Endothelial cell of umbilical vein (primary cell): ENCODE measurements around the gene NR1H4. TPM values are rescaled to one million over a fixed set of nuclear protein-coding genes. Genes with fewer than 3 reads are reported as not detected.

Experiments
- BruUV-seq: library from RNA; stranded (reverse); fragments of 400-500 nt; replicated peaks from 2 replicates; lab custom pipeline; 2021; lab: Mats Ljungman, UMichigan
- CTCF ChIA-PET: fragments of 300-600, 350-600 bp; sonication (Branson Sonifier 250); formaldehyde crosslinking; loops from one replicate; lab custom pipeline; 2021; ENCODE audit warnings: antibody characterized with exemption, inconsistent platforms; lab: Charles Lee
- POLR2A ChIA-PET: fragments of 300-600, 350-600 bp; sonication (Branson Sonifier 250); formaldehyde crosslinking; loops from one replicate; lab custom pipeline; 2021; ENCODE audit warnings: antibody characterized with exemption, inconsistent platforms; lab: Charles Lee
- DNase-seq: peaks from one replicate; pipeline ENCODE4 v3.0.0-alpha.2; 2011; ENCODE audit warnings: low read depth, low spot score
- FAIRE-seq: peaks from 2 replicates; lab custom pipeline; 2011; peaks lifted over from hg19 to GRCh38; lab: Jason Lieb, UNC
- H2AFZ ChIP-seq: 2 replicates; pipeline ENCODE4 v1.6.0; 2012; ENCODE audit warnings: low read depth, low read length, control low read depth, inconsistent platforms
- H3K27ac ChIP-seq: 2 replicates; pipeline ENCODE4 v1.5.1; 2011; ENCODE audit warnings: low read depth, mild to moderate bottlenecking, control low read depth, low read length, moderate library complexity; ENCODE audit not compliant: insufficient read depth
- H3K27me3 ChIP-seq, 2 experiments: 2 replicates each; pipeline versions ENCODE4 v1.6.0 to v1.6.1; 2011; ENCODE audit warnings: low read length in 2 of 2, mixed read lengths in 1 of 2; ENCODE audit not compliant: control insufficient read depth in 2 of 2, insufficient read depth in 2 of 2
- H3K36me3 ChIP-seq, 2 experiments: 2 replicates in 1 of 2; 3 replicates in 1 of 2; pipeline ENCODE4 v1.5.1; 2011; ENCODE audit warnings: low read length in 2 of 2, mild to moderate bottlenecking in 1 of 2, moderate library complexity in 1 of 2; ENCODE audit not compliant: control insufficient read depth in 2 of 2, insufficient read depth in 2 of 2; ENCODE audit errors: extremely low read depth in 1 of 2
- H3K4me1 ChIP-seq: 3 replicates; pipeline ENCODE4 v1.5.1; 2011; ENCODE audit warnings: mild to moderate bottlenecking, low read length; ENCODE audit not compliant: control insufficient read depth, insufficient read depth; ENCODE audit errors: extremely low read depth
- H3K4me2 ChIP-seq: 2 replicates; pipeline ENCODE4 v1.6.1; 2011; ENCODE audit warnings: low read length, control low read depth, mixed read lengths; ENCODE audit not compliant: insufficient read depth
- H3K4me3 ChIP-seq, 3 experiments: fragments of 200-600 bp in 1 of 3; sonication (generic), shearing (Covaris generic) in 1 of 3; replicated peaks in 1 of 3; 2 replicates each; pipeline ENCODE4 v1.5.1; 2011 to 2016; ENCODE audit warnings: control low read depth in 3 of 3, low read length in 3 of 3, mild to moderate bottlenecking in 2 of 3, inconsistent platforms in 1 of 3, low read depth in 1 of 3, moderate library complexity in 1 of 3; ENCODE audit not compliant: insufficient read depth in 1 of 3
- H3K79me2 ChIP-seq: 2 replicates; pipeline ENCODE4 v1.6.0; 2012; ENCODE audit warnings: low read length, inconsistent platforms; ENCODE audit not compliant: control insufficient read depth, insufficient read depth
- H3K9ac ChIP-seq: replicated peaks from 2 replicates; pipeline ENCODE3; 2011; ENCODE audit warnings: low read length, control low read depth; ENCODE audit not compliant: insufficient read depth; ENCODE audit errors: extremely low read depth
- H3K9me1 ChIP-seq: replicated peaks from 3 replicates; pipeline ENCODE4 v1.6.0; 2011; ENCODE audit warnings: mild to moderate bottlenecking, low read length; ENCODE audit not compliant: control insufficient read depth, insufficient read depth; ENCODE audit errors: extremely low read depth
- H3K9me3 ChIP-seq: replicated peaks from 2 replicates; pipeline ENCODE4 v1.5.1; 2012; ENCODE audit warnings: low read length, inconsistent platforms; ENCODE audit not compliant: control insufficient read depth, insufficient read depth
- H4K20me1 ChIP-seq: replicated peaks from 2 replicates; pipeline ENCODE3; 2011; ENCODE audit warnings: mild to moderate bottlenecking, low read length; ENCODE audit not compliant: control insufficient read depth, insufficient read depth; ENCODE audit errors: extremely low read depth
- EZH2 ChIP-seq: IDR thresholded peaks from 2 replicates; pipeline ENCODE4 v1.6.1; 2012; ENCODE audit warnings: borderline replicate concordance, low read depth, mild to moderate bottlenecking, moderate library complexity, low read length, inconsistent platforms; ENCODE audit not compliant: severe bottlenecking
- FOS ChIP-seq: IDR thresholded peaks from 2 replicates; pipeline ENCODE4 v1.6.1; 2011; ENCODE audit warnings: mild to moderate bottlenecking, low read length, moderate library complexity, borderline replicate concordance; ENCODE audit not compliant: insufficient read depth
- GATA2 ChIP-seq: IDR thresholded peaks from 2 replicates; pipeline ENCODE4 v1.7.0; 2011; ENCODE audit warnings: low read depth, mild to moderate bottlenecking, moderate library complexity, mixed read lengths, low read length; ENCODE audit not compliant: insufficient read length, insufficient read depth
- JUN ChIP-seq: IDR thresholded peaks from 2 replicates; pipeline ENCODE4 v1.6.1; 2011; ENCODE audit warnings: borderline replicate concordance, low read depth; ENCODE audit not compliant: insufficient read length, insufficient read depth
- MAX ChIP-seq: IDR thresholded peaks from 2 replicates; pipeline ENCODE4 v1.6.1; 2011; ENCODE audit not compliant: insufficient read depth, insufficient read length
- MYC ChIP-seq: IDR thresholded peaks from one replicate; pipeline ENCODE4 v1.6.1; 2011; ENCODE audit warnings: mild to moderate bottlenecking, low read depth, low read length
- POLR2A ChIP-seq: IDR thresholded peaks from 2 replicates; pipeline ENCODE4 v1.6.1; 2012; ENCODE audit warnings: low read depth, mild to moderate bottlenecking, control low read depth, low read length
- POLR2AphosphoS5 ChIP-seq: IDR thresholded peaks from 2 replicates; pipeline ENCODE4 v1.6.1; 2012; ENCODE audit warnings: low read depth, mild to moderate bottlenecking, control low read depth, low read length, moderate library complexity; ENCODE audit not compliant: insufficient read depth
- dilution Hi-C: fragments of 300-500 bp; cut with MboI; formaldehyde crosslinking; loops from one replicate; pipeline ENCODE4 v1.15.0; 2019; ENCODE audit warnings: low sequenced_read_pairs; ENCODE audit not compliant: extremely low pct_ligation_motif_present
- intact Hi-C: fragments of 100-400 bp; cut with micrococcal nuclease; formaldehyde crosslinking; loops from one replicate; pipeline ENCODE4 v1.10.0; 2022
- polyA plus RNA-seq, 4 experiments: library from polyadenylated mRNA; depleted of rRNA in 3 of 4; stranded (reverse) in 3 of 4; unstranded in 1 of 4; fragments of >200 nt; gene quantifications; 2 replicates each; pipeline versions ENCODE4 v1.2.1 to v1.2.3, GENCODE V29; 2011 to 2012; ENCODE audit warnings: missing spikeins in 1 of 4
- total RNA-seq: library from RNA; stranded (reverse); gene quantifications from 2 replicates; pipeline ENCODE4 v1.2.3, GENCODE V29; 2021
- TF ChIP-seq, protein P1 (sequence below), 2 donors: IDR thresholded peaks; 1 replicate in 1 of 2; 2 replicates in 1 of 2; pipeline ENCODE4 v1.5.1; 2011; ENCODE audit warnings: low read length in 2 of 2, mild to moderate bottlenecking in 2 of 2, moderate library complexity in 2 of 2, control low read depth in 1 of 2, inconsistent platforms in 1 of 2, low read depth in 1 of 2; ENCODE audit not compliant: insufficient read depth in 1 of 2; ENCODE audit errors: extremely low read depth in 1 of 2

The NR1H4 gene
- total and polyA plus RNA-seq, 2 donors (not counting 3 experiments of a cell fraction or from before 2014, with no cell fraction given): not detected

- POLR2A ChIA-PET: interaction anchor here (0.7 kb wide), 1 partner anchor 108 kb away, joined by 4 read pairs; no protein-coding TSS in a partner anchor
- FAIRE-seq: no peak
Measured at GRCh38 chr12:100555722-100556121, 82.1 kb downstream of the NR1H4 start.

DNA sequence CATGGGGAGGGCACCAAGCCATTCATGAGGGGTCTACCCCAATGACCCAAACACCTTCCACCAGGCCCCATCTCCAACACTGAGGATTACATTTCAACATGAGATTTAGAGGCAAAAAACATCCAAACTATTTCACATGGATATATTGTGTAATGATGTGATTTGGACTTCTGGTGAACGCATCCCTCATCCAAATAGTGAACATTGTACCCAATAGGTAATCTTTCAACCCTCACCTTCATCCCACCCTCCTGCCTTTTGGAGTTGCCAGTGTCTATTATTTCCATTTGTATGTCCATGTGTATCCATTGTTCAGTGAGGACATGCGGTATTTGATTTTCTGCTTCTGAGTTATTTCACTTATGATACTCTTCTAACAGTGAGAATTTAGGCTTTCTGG lies 83.7 kb downstream of the NR1H4 start:
- TF ChIP-seq EZH2: no peak
- TF ChIP-seq, protein P1, sequence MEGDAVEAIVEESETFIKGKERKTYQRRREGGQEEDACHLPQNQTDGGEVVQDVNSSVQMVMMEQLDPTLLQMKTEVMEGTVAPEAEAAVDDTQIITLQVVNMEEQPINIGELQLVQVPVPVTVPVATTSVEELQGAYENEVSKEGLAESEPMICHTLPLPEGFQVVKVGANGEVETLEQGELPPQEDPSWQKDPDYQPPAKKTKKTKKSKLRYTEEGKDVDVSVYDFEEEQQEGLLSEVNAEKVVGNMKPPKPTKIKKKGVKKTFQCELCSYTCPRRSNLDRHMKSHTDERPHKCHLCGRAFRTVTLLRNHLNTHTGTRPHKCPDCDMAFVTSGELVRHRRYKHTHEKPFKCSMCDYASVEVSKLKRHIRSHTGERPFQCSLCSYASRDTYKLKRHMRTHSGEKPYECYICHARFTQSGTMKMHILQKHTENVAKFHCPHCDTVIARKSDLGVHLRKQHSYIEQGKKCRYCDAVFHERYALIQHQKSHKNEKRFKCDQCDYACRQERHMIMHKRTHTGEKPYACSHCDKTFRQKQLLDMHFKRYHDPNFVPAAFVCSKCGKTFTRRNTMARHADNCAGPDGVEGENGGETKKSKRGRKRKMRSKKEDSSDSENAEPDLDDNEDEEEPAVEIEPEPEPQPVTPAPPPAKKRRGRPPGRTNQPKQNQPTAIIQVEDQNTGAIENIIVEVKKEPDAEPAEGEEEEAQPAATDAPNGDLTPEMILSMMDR (IDR thresholded peaks at IDR 0.05; ENCODE audit: extremely low read depth in 1 of 2, insufficient read depth in 1 of 2, low read depth in 1 of 2, low read length in 2 of 2): no peak
- no peak for TF ChIP-seq MAX
- TF ChIP-seq GATA2: no peak
- no peak for TF ChIP-seq POLR2A
- no peak for TF ChIP-seq POLR2AphosphoS5
- TF ChIP-seq JUN: no peak
- TF ChIP-seq FOS: no peak
- no peak for TF ChIP-seq MYC
- no TSS peak for BruUV-seq
- Histone ChIP-seq H3K36me3 (no peaks in the 10 kb centered on the region), H3K4me2 (no peak overlapping the region), H3K27ac (no peak overlapping the region), H3K9ac (no peak overlapping the region), H2AFZ (no peak overlapping the region), H3K4me3 (no peak overlapping the region), H3K27me3 (peaks cover 2% of the 10 kb centered on the region in 2 experiments), H3K9me1 (no peaks in the 10 kb centered on the region), H3K4me1 (peaks cover 3% of the 10 kb centered on the region), H3K79me2 (no peaks in the 10 kb centered on the region), H4K20me1 (no peaks in the 10 kb centered on the region), H3K9me3 (no peaks in the 10 kb centered on the region)
- no peak for FAIRE-seq
- POLR2A ChIA-PET: no interaction called here
- intact Hi-C loops: loop anchor here (10.0 kb wide), 1 partner anchor 187 kb away; no protein-coding TSS in a partner anchor
- DNase-seq: no peak
- dilution Hi-C loops: no loop called here
- CTCF ChIA-PET: no interaction called here

More at GRCh38 chr12:100555722-100556121, 82.1 kb downstream of the NR1H4 start:
- intact Hi-C loops: loop anchor here (2.0 to 10.0 kb wide), 2 partner anchors 189 to 413 kb away; partner anchors contain the start of gene BLTP3B
- no peak for DNase-seq
- CTCF ChIA-PET: interaction anchor here (0.9 to 3.5 kb wide), 17 partner anchors 8 to 1512 kb away, joined by 3 to 63 read pairs (median 5); partner anchors contain the start of gene GAS2L3
- H3K4me2 ChIP-seq: no peak overlapping the region
- dilution Hi-C loops: no loop called here
- no peaks in the 10 kb centered on the region for H3K79me2 ChIP-seq
- no peak overlapping the region for H3K9ac ChIP-seq
- H3K36me3 ChIP-seq: no peaks in the 10 kb centered on the region
- peaks cover 2% of the 10 kb centered on the region in 2 experiments for H3K27me3 ChIP-seq
- H3K9me3 ChIP-seq: no peaks in the 10 kb centered on the region
- H3K4me1 ChIP-seq: peaks cover 3% of the 10 kb centered on the region
- H3K4me3 ChIP-seq: no peak overlapping the region
- H2AFZ ChIP-seq: no peak overlapping the region
- H3K27ac ChIP-seq: no peak overlapping the region
- no TSS peak for BruUV-seq
- TF ChIP-seq EZH2: no peak
- H4K20me1 ChIP-seq: no peaks in the 10 kb centered on the region
- no peaks in the 10 kb centered on the region for H3K9me1 ChIP-seq
